SK-N-MC (cell line): ENCODE data around the gene PWP1.
"Not testable (repeated sequence)": the region's sequence is repeated elsewhere in the genome, so short reads cannot be mapped to it uniquely, and the experiment has no call there.

Experiments
- EZH2 ChIP-seq: fragments of 200-600 bp; sonication (generic); IDR thresholded peaks from one replicate; pipeline ENCODE4 v1.6.1; 2017; ENCODE audit warnings: antibody characterized with exemption
- FOXP2 ChIP-seq: optimal IDR thresholded peaks from 2 replicates; pipeline ENCODE3; 2011; ENCODE audit warnings: mild to moderate bottlenecking, moderate library complexity; ENCODE audit not compliant: insufficient read depth; ENCODE audit errors: extremely low read length, control extremely low read depth
- POLR2AphosphoS5 ChIP-seq: IDR thresholded peaks from 2 replicates; pipeline ENCODE4 v1.6.1; 2012; ENCODE audit warnings: mild to moderate bottlenecking, low read depth, low read length, borderline replicate concordance

DNA sequence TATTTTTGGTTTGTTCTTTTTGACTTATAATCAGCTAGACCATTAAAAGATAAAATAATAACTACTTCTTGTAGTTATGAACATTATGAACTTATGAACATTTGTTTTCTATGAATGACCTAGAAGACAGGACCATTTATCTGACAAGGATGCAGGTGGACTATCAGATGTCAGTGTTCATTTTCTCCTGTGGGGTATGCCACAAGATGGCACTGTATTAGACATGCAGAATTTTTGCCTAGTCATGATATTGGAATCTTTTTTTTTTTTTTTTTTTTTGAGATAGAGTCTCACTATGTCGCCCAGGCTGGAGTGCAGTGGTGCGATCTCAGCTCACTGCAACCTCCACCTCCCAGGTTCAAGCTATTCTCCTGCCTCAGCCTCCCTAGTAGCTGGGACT, 10.2 kb downstream of the PWP1 start:
- TF ChIP-seq EZH2, POLR2AphosphoS5, FOXP2: not testable (repeated sequence)
